HG03354 (cell line): ENCODE results near the gene SCN1B.
"Not testable (repeated sequence)": the region's sequence is repeated elsewhere in the genome, so short reads cannot be mapped to it uniquely, and the experiment has no call there.

ENCODE experiments used
- ATAC-seq: cut with Tn5 transposase; IDR thresholded peaks from one replicate; pipeline ENCODE4 v1.9.1; 2021; ENCODE audit warnings: mild to moderate bottlenecking; ENCODE audit not compliant: unreplicated experiment, poor library complexity, severe bottlenecking

The SCN1B gene

GRCh38 chr19:35015270-35015953 lies 14.9 kb upstream of the SCN1B start:
- no peak for ATAC-seq

GRCh38 chr19:35015954-35016351 lies 14.3 kb upstream of the SCN1B start:
- ATAC-seq: no peak

GRCh38 chr19:35017507-35017906 lies 12.8 kb upstream of the SCN1B start:
- no peak for ATAC-seq

- no peak for ATAC-seq
Measured at GRCh38 chr19:35018379-35018778, 11.9 kb upstream of the SCN1B start.

- ATAC-seq: no peak
Measured at GRCh38 chr19:35019144-35019543, 11.1 kb upstream of the SCN1B start.

GRCh38 chr19:35021016-35021415 lies 9.3 kb upstream of the SCN1B start:
- no peak for ATAC-seq

GRCh38 chr19:35021596-35021995 lies 8.7 kb upstream of the SCN1B start:
- ATAC-seq: no peak

- ATAC-seq: no peak
Measured at GRCh38 chr19:35022460-35022859, 7.8 kb upstream of the SCN1B start.

GRCh38 chr19:35023428-35023827 lies 6.8 kb upstream of the SCN1B start:
- no peak for ATAC-seq

- ATAC-seq: no peak
Measured at GRCh38 chr19:35024095-35024494, 6.2 kb upstream of the SCN1B start.

GRCh38 chr19:35025969-35026368 lies 4.3 kb upstream of the SCN1B start:
- no peak for ATAC-seq

- no peak for ATAC-seq
Measured at GRCh38 chr19:35026418-35026817, 3.9 kb upstream of the SCN1B start.

GRCh38 chr19:35027009-35027408 lies 3.3 kb upstream of the SCN1B start:
- ATAC-seq: no peak

GRCh38 chr19:35027851-35028599 lies 2.2 kb upstream of the SCN1B start:
- no peak for ATAC-seq

- ATAC-seq: not testable (repeated sequence)
Measured at GRCh38 chr19:35028600-35028885, 1.7 kb upstream of the SCN1B start.

GRCh38 chr19:35029275-35029736 lies 964 bp upstream of the SCN1B start:
- not testable (repeated sequence) for ATAC-seq

- no peak for ATAC-seq
Measured at GRCh38 chr19:35029737-35030256, 473 bp upstream of the SCN1B start.

GRCh38 chr19:35031072-35031881 lies 1.0 kb downstream of the SCN1B start:
- ATAC-seq: no peak

GRCh38 chr19:35032356-35032865 lies 2.1 kb downstream of the SCN1B start:
- no peak for ATAC-seq
